GM12878 (cell line): ENCODE data around the gene CRACDL. TPM values are rescaled to one million over a fixed set of nuclear protein-coding genes. Genes with fewer than 3 reads are reported as not detected.

Experiments used
- ATF7 ChIP-seq: fragments of 450-650 bp; IDR thresholded peaks from 2 replicates; pipeline ENCODE4 v1.6.1; 2016; ENCODE audit warnings: low read depth, mild to moderate bottlenecking
- BMI1 ChIP-seq: fragments of 450-650 bp; IDR thresholded peaks from 2 replicates; pipeline ENCODE4 v1.6.1; 2016; ENCODE audit warnings: mild to moderate bottlenecking, moderate library complexity, borderline replicate concordance
- CREB1 ChIP-seq: IDR thresholded peaks from 2 replicates; pipeline ENCODE4 v1.6.1; 2012; ENCODE audit warnings: low read depth, mild to moderate bottlenecking, inconsistent platforms
- E4F1 ChIP-seq: fragments of 450-650 bp; IDR thresholded peaks from 2 replicates; pipeline ENCODE4 v1.6.1; 2018; ENCODE audit warnings: borderline replicate concordance, mild to moderate bottlenecking; ENCODE audit not compliant: partially characterized antibody
- EGR1 ChIP-seq, 2 experiments: IDR thresholded peaks; 1 replicate in 1 of 2; 2 replicates in 1 of 2; pipeline ENCODE4 v1.6.1; 2011 to 2012; ENCODE audit warnings: low read depth in 2 of 2, low read length in 2 of 2, borderline replicate concordance in 1 of 2, mild to moderate bottlenecking in 1 of 2, moderate library complexity in 1 of 2
- ESRRA ChIP-seq: IDR thresholded peaks from 2 replicates; pipeline ENCODE4 v1.6.1; 2012; ENCODE audit warnings: mild to moderate bottlenecking, low read length, improper control_type of control experiment
- GABPA ChIP-seq: IDR thresholded peaks from 2 replicates; pipeline ENCODE4 v1.6.1; 2014; ENCODE audit warnings: antibody characterized with exemption, low read depth, mild to moderate bottlenecking, inconsistent platforms
- HCFC1 ChIP-seq: fragments of 150-350 bp; IDR thresholded peaks from 2 replicates; pipeline ENCODE4 v1.6.1; 2014; ENCODE audit warnings: low read length
- HDAC2 ChIP-seq: fragments of 200-600 bp; sonication (generic); IDR thresholded peaks from 2 replicates; pipeline ENCODE4 v1.6.1; 2017
- HDGF ChIP-seq: fragments of 450-650 bp; IDR thresholded peaks from 2 replicates; pipeline ENCODE4 v1.6.1; 2016; ENCODE audit warnings: antibody characterized with exemption
- KAT2A ChIP-seq: conservative IDR thresholded peaks from 2 replicates; pipeline ENCODE4 v1.6.1; 2011; ENCODE audit warnings: low read depth, low read length; ENCODE audit not compliant: control insufficient read depth
- KDM1A ChIP-seq: fragments of 200-600 bp; sonication (generic); IDR thresholded peaks from 2 replicates; pipeline ENCODE4 v1.6.1; 2016; ENCODE audit warnings: borderline replicate concordance
- MTA2 ChIP-seq: fragments of 450-650 bp; IDR thresholded peaks from 2 replicates; pipeline ENCODE4 v1.6.1; 2016; ENCODE audit warnings: low read depth, mild to moderate bottlenecking, moderate library complexity
- MTA3 ChIP-seq: IDR thresholded peaks from 2 replicates; pipeline ENCODE4 v1.6.1; 2012; ENCODE audit warnings: low read length, inconsistent platforms, borderline replicate concordance
- MYB ChIP-seq: fragments of 150-350 bp; IDR thresholded peaks from 2 replicates; pipeline ENCODE4 v1.6.1; 2014; ENCODE audit warnings: mild to moderate bottlenecking, low read depth, low read length, borderline replicate concordance
- NBN ChIP-seq: fragments of 450-650 bp; IDR thresholded peaks from 2 replicates; pipeline ENCODE4 v1.6.1; 2016
- NKRF ChIP-seq: fragments of 450-650 bp; conservative IDR thresholded peaks from 2 replicates; pipeline ENCODE4 v1.6.1; 2017; ENCODE audit warnings: mild to moderate bottlenecking, moderate library complexity
- NR2C1 ChIP-seq: fragments of 450-650 bp; IDR thresholded peaks from 2 replicates; pipeline ENCODE4 v1.6.1; 2017; ENCODE audit warnings: antibody characterized with exemption, mild to moderate bottlenecking, moderate library complexity
- NR2C2 ChIP-seq: IDR thresholded peaks from 2 replicates; pipeline ENCODE4 v1.6.1; 2011; ENCODE audit warnings: borderline replicate concordance, low read depth; ENCODE audit not compliant: control insufficient read depth, insufficient read length
- PAX8 ChIP-seq: fragments of 450-650 bp; IDR thresholded peaks from 2 replicates; pipeline ENCODE4 v1.6.1; 2017; ENCODE audit warnings: mild to moderate bottlenecking, moderate library complexity
- RAD21 ChIP-seq: IDR thresholded peaks from 2 replicates; pipeline ENCODE4 v1.6.1; 2011; ENCODE audit warnings: mild to moderate bottlenecking, low read depth, low read length, moderate library complexity; ENCODE audit not compliant: insufficient read depth
- RCOR1 ChIP-seq: conservative IDR thresholded peaks from 2 replicates; pipeline ENCODE4 v1.6.1; 2012; ENCODE audit warnings: low read depth, low read length, improper control_type of control experiment
- RELB ChIP-seq: fragments of 450-650 bp; IDR thresholded peaks from 2 replicates; pipeline ENCODE4 v1.6.1; 2017; ENCODE audit warnings: low read depth, mild to moderate bottlenecking, moderate library complexity
- SMARCA5 ChIP-seq: fragments of 450-650 bp; IDR thresholded peaks from 2 replicates; pipeline ENCODE4 v1.6.1; 2017; ENCODE audit warnings: mild to moderate bottlenecking
- SRF ChIP-seq, 2 experiments: IDR thresholded peaks; 2 replicates each; pipeline ENCODE4 v1.6.1; 2011; ENCODE audit warnings: low read depth in 2 of 2, low read length in 2 of 2, mild to moderate bottlenecking in 1 of 2, moderate library complexity in 1 of 2
- STAT1 ChIP-seq: fragments of 450-650 bp; conservative IDR thresholded peaks from 2 replicates; pipeline ENCODE4 v1.6.1; 2014; ENCODE audit warnings: antibody characterized with exemption, mild to moderate bottlenecking
- TCF12 ChIP-seq: IDR thresholded peaks from 2 replicates; pipeline ENCODE4 v1.6.1; 2011; ENCODE audit warnings: low read depth, mild to moderate bottlenecking, low read length
- WRNIP1 ChIP-seq: IDR thresholded peaks from 2 replicates; pipeline ENCODE4 v1.6.1; 2011; ENCODE audit warnings: low read depth, low read length, improper control_type of control experiment, borderline replicate concordance
- ZNF384 ChIP-seq: IDR thresholded peaks from 2 replicates; pipeline ENCODE4 v1.6.1; 2012; ENCODE audit warnings: low read depth, mild to moderate bottlenecking, low read length, improper control_type of control experiment, borderline replicate concordance
- polyA plus RNA-seq, 11 experiments: library from polyadenylated mRNA; depleted of rRNA in 4 of 11; unstranded in 6 of 11; stranded (reverse) in 5 of 11; fragments of >200 nt; fragmentation: Nextera tagmentation in 4 of 11; fragmentation: Illumina TruSeq in 1 of 11; extraction: Ambion mirVana in 4 of 11; extraction: Trizol in 1 of 11; gene quantifications; 1 replicate in 1 of 11; 2 replicates in 10 of 11; pipeline versions ENCODE4 v1.2.1 to v1.2.3, GENCODE V29; 2011 to 2016; ENCODE audit warnings: inconsistent platforms in 2 of 11, missing spikeins in 2 of 11, low read depth in 1 of 11
- total RNA-seq, 4 experiments: library from RNA; depleted of rRNA in 3 of 4; stranded (reverse); fragments of >200 nt in 3 of 4; fragmentation: Illumina TruSeq in 1 of 4; extraction: Trizol in 1 of 4; gene quantifications; 2 replicates each; pipeline versions ENCODE4 v1.2.1 to v1.2.3, GENCODE V29; 2013 to 2021

The CRACDL gene
- total and polyA plus RNA-seq, 10 of the 15 experiments (the other 5 are each of a cell fraction or from before 2014, with no cell fraction given) = 0.03 to 0.72 (median 0.14) TPM

DNA sequence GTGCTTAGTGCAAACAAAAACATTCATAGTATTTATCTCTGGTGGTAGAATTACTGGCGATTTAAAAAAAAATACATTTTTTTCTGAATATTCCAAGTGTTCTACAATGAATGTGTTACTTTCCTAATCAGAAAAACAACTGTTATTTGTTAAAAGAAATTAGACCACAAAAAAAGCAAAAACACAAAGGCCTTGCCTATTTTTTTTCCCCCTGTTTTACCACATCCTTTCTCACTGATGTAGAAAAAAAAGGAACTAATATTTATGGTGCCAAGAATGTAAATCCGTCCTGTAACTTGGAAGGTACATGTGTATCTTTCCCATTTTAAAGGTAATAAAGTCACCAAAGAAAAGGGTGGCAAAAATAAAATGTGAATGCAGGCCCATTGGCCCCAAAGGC, 176.7 kb downstream of the CRACDL start (continued):
- TF ChIP-seq E4F1 = no peak
- no peak for TF ChIP-seq CREB1
- no peak for TF ChIP-seq RCOR1
- no peak for TF ChIP-seq NR2C2
- no peak for TF ChIP-seq ATF7
- TF ChIP-seq WRNIP1 = no peak
- no peak for TF ChIP-seq NKRF
- no peak for TF ChIP-seq EGR1 (IDR thresholded peaks at IDR 0.05; ENCODE audit: borderline replicate concordance in 1 of 2, low read depth in 2 of 2, low read length in 2 of 2)
- peak; percentile 76 for TF ChIP-seq RELB
- TF ChIP-seq HCFC1 = no peak
- no peak for TF ChIP-seq MYB
- no peak for TF ChIP-seq ESRRA
- TF ChIP-seq BMI1 = 0 out of 2 replicates have a peak, but pooled peaks have one; percentile 29
- no peak for TF ChIP-seq KDM1A
- no peak for TF ChIP-seq PAX8
- no peak for TF ChIP-seq RAD21
- no peak for TF ChIP-seq MTA3
- no peak for TF ChIP-seq KAT2A
- TF ChIP-seq SRF (IDR thresholded peaks at IDR 0.05; ENCODE audit: low read depth in 2 of 2, low read length in 2 of 2) = no peak
- 0 out of 2 replicates have a peak, but pooled peaks have one; percentile 20 for TF ChIP-seq GABPA
- TF ChIP-seq TCF12 = no peak
- no peak for TF ChIP-seq STAT1
- TF ChIP-seq HDGF = no peak
- TF ChIP-seq NR2C1 = no peak
- TF ChIP-seq NBN = no peak
- TF ChIP-seq MTA2 = peak; percentile 76
- no peak for TF ChIP-seq SMARCA5
- TF ChIP-seq HDAC2 = no peak
- TF ChIP-seq ZNF384 = peak; percentile 88
